HEK293 (cell line): Measurements from ENCODE around the gene PLEKHG4.

Source experiments
- ELK4 ChIP-seq: IDR thresholded peaks from 2 replicates; pipeline ENCODE4 v1.6.1; 2011; ENCODE audit warnings: mild to moderate bottlenecking, low read depth, low read length, borderline replicate concordance
- FEZF1 ChIP-seq: fragments of 450-650 bp; formaldehyde crosslinking; IDR thresholded peaks from 2 replicates; pipeline ENCODE4 v1.5.1; 2016; ENCODE audit warnings: missing biosample characterization, missing genetic modification characterization
- KLF1 ChIP-seq: fragments of 450-650 bp; formaldehyde crosslinking; IDR thresholded peaks from 2 replicates; pipeline ENCODE4 v1.5.1; 2016; ENCODE audit warnings: missing biosample characterization, missing genetic modification characterization
- KLF8 ChIP-seq: fragments of 450-650 bp; formaldehyde crosslinking; IDR thresholded peaks from 2 replicates; pipeline ENCODE4 v1.5.1; 2016; ENCODE audit warnings: missing biosample characterization, missing genetic modification characterization
- MEIS1 ChIP-seq: sonication (generic); formaldehyde crosslinking; IDR thresholded peaks from 2 replicates; pipeline ENCODE4 v1.8.1; 2022; ENCODE audit warnings: missing genetic modification reagents, mild to moderate bottlenecking, borderline replicate concordance
- MYNN ChIP-seq: fragments of 450-650 bp; formaldehyde crosslinking; IDR thresholded peaks from 2 replicates; pipeline ENCODE4 v1.5.1; 2016; ENCODE audit warnings: missing biosample characterization, missing genetic modification characterization, borderline replicate concordance
- MZF1 ChIP-seq: fragments of 450-650 bp; formaldehyde crosslinking; IDR thresholded peaks from 2 replicates; pipeline ENCODE4 v1.5.1; 2017; ENCODE audit warnings: missing biosample characterization, missing genetic modification characterization, borderline replicate concordance
- PRDM1 ChIP-seq: fragments of 450-650 bp; formaldehyde crosslinking; IDR thresholded peaks from 2 replicates; pipeline ENCODE4; 2016; ENCODE audit warnings: missing biosample characterization, missing genetic modification characterization
- SALL2 ChIP-seq: fragments of 450-650 bp; formaldehyde crosslinking; IDR thresholded peaks from 2 replicates; pipeline ENCODE4 v1.5.0; 2017; ENCODE audit warnings: missing biosample characterization, mild to moderate bottlenecking, missing genetic modification characterization, borderline replicate concordance
- SP2 ChIP-seq: fragments of 450-650 bp; formaldehyde crosslinking; IDR thresholded peaks from 2 replicates; pipeline ENCODE4 v1.5.1; 2016; ENCODE audit warnings: missing biosample characterization, missing genetic modification characterization
- ZNF10 ChIP-seq: fragments of 450-650 bp; formaldehyde crosslinking; IDR thresholded peaks from 2 replicates; pipeline ENCODE4 v1.5.1; 2017; ENCODE audit warnings: missing biosample characterization, missing genetic modification characterization
- ZNF121 ChIP-seq: fragments of 450-650 bp; formaldehyde crosslinking; IDR thresholded peaks from 2 replicates; pipeline ENCODE4 v1.5.1; 2016; ENCODE audit warnings: missing biosample characterization, missing genetic modification characterization
- ZNF140 ChIP-seq: fragments of 450-650 bp; formaldehyde crosslinking; IDR thresholded peaks from 2 replicates; pipeline ENCODE4 v1.5.1; 2016; ENCODE audit warnings: missing biosample characterization, missing genetic modification characterization
- ZNF174 ChIP-seq: fragments of 450-650 bp; formaldehyde crosslinking; IDR thresholded peaks from 2 replicates; pipeline ENCODE4 v1.5.0; 2017; ENCODE audit warnings: missing biosample characterization, mild to moderate bottlenecking, missing genetic modification characterization
- ZNF266 ChIP-seq: fragments of 450-650 bp; formaldehyde crosslinking; IDR thresholded peaks from 2 replicates; pipeline ENCODE4 v1.5.1; 2016; ENCODE audit warnings: missing biosample characterization, missing genetic modification characterization, low read depth
- ZNF335 ChIP-seq: fragments of 450-650 bp; formaldehyde crosslinking; conservative IDR thresholded peaks from 2 replicates; pipeline ENCODE4 v1.5.1; 2016; ENCODE audit warnings: missing biosample characterization, missing genetic modification characterization
- ZNF341 ChIP-seq: fragments of 450-650 bp; formaldehyde crosslinking; IDR thresholded peaks from 2 replicates; pipeline ENCODE4; 2016; ENCODE audit warnings: low read depth, missing biosample characterization, missing genetic modification characterization
- ZNF350 ChIP-seq: fragments of 450-650 bp; formaldehyde crosslinking; IDR thresholded peaks from 2 replicates; pipeline ENCODE4 v1.5.0; 2017; ENCODE audit warnings: missing biosample characterization, mild to moderate bottlenecking, missing genetic modification characterization
- ZNF366 ChIP-seq: fragments of 450-650 bp; formaldehyde crosslinking; conservative IDR thresholded peaks from 2 replicates; pipeline ENCODE4 v1.5.1; 2016; ENCODE audit warnings: missing biosample characterization, missing genetic modification characterization
- ZNF37A ChIP-seq: fragments of 450-650 bp; IDR thresholded peaks from 2 replicates; pipeline ENCODE4 v1.5.1; 2018; ENCODE audit warnings: missing biosample characterization, missing genetic modification characterization
- ZNF426 ChIP-seq: fragments of 450-650 bp; formaldehyde crosslinking; IDR thresholded peaks from 2 replicates; pipeline ENCODE4 v1.5.1; 2017; ENCODE audit warnings: missing biosample characterization, missing genetic modification characterization, mild to moderate bottlenecking, inconsistent platforms, moderate library complexity
- ZNF449 ChIP-seq: fragments of 450-650 bp; formaldehyde crosslinking; IDR thresholded peaks from 2 replicates; pipeline ENCODE4 v1.5.1; 2017; ENCODE audit warnings: missing biosample characterization, mild to moderate bottlenecking, missing genetic modification characterization, moderate library complexity
- ZNF518A ChIP-seq: fragments of 450-650 bp; formaldehyde crosslinking; conservative IDR thresholded peaks from 2 replicates; pipeline ENCODE4 v1.5.1; 2016; ENCODE audit warnings: low read depth, missing biosample characterization, missing genetic modification characterization
- ZNF544 ChIP-seq: fragments of 450-650 bp; formaldehyde crosslinking; IDR thresholded peaks from 2 replicates; pipeline ENCODE4 v1.5.0; 2017; ENCODE audit warnings: missing biosample characterization, missing genetic modification characterization
- ZNF596 ChIP-seq: fragments of 450-650 bp; IDR thresholded peaks from 2 replicates; pipeline ENCODE4 v1.5.0; 2018; ENCODE audit warnings: missing biosample characterization, mild to moderate bottlenecking, missing genetic modification characterization, moderate library complexity
- ZNF654 ChIP-seq: fragments of 450-650 bp; formaldehyde crosslinking; IDR thresholded peaks from 2 replicates; pipeline ENCODE4 v1.5.1; 2016; ENCODE audit warnings: low read depth, missing biosample characterization, missing genetic modification characterization
- ZNF692 ChIP-seq: fragments of 450-650 bp; formaldehyde crosslinking; IDR thresholded peaks from 2 replicates; pipeline ENCODE4 v1.5.1; 2016; ENCODE audit warnings: missing biosample characterization, missing genetic modification characterization
- ZNF704 ChIP-seq: fragments of 450-650 bp; formaldehyde crosslinking; IDR thresholded peaks from 2 replicates; pipeline ENCODE4 v1.5.1; 2016; ENCODE audit warnings: missing biosample characterization, missing genetic modification characterization
- ZNF768 ChIP-seq: fragments of 450-650 bp; formaldehyde crosslinking; IDR thresholded peaks from 2 replicates; pipeline ENCODE4 v1.5.1; 2018; ENCODE audit warnings: missing biosample characterization, mild to moderate bottlenecking, missing genetic modification characterization
- ZSCAN18 ChIP-seq: fragments of 450-650 bp; formaldehyde crosslinking; IDR thresholded peaks from 2 replicates; pipeline ENCODE4 v1.5.1; 2016; ENCODE audit warnings: missing biosample characterization, missing genetic modification characterization

PLEKHG4 gene

GRCh38 chr16:67278773-67279295, 498 bp upstream of the PLEKHG4 start (continued):
- TF ChIP-seq ZNF426 (tag by site-specific recombination) (no peak), ZNF140 (tag by site-specific recombination) (no peak), ZNF266 (no peak), KLF8 (tag by site-specific recombination) (peak; percentile 34; the same call in 1 of the 2 replicates), PRDM1 (tag by site-specific recombination) (no peak), ZSCAN18 (tag by site-specific recombination) (no peak), ZNF704 (tag by site-specific recombination) (no peak), ZNF449 (tag by site-specific recombination) (no peak), ZNF692 (tag by site-specific recombination) (peak; percentile 38; the same call in 1 of the 2 replicates), ZNF366 (tag by site-specific recombination) (no peak), ZNF174 (no peak), MZF1 (tag by site-specific recombination) (no peak), FEZF1 (tag by site-specific recombination) (no peak), MEIS1 (no peak), ZNF544 (tag by site-specific recombination) (no peak), ZNF654 (peak; percentile 31), ZNF37A (no peak), KLF1 (no peak), ELK4 (no peak), ZNF596 (tag by site-specific recombination) (no peak), ZNF518A (no peak), ZNF335 (0 out of 2 replicates have a peak, but pooled peaks have one; percentile 42), ZNF121 (tag by site-specific recombination) (no peak), MYNN (no peak), ZNF10 (tag by site-specific recombination) (no peak), SALL2 (tag by site-specific recombination) (no peak), ZNF341 (tag by site-specific recombination) (peak; percentile 69), ZNF350 (tag by site-specific recombination) (no peak), SP2 (tag by site-specific recombination) (0 out of 2 replicates have a peak, but pooled peaks have one; percentile 9), ZNF768 (tag by site-specific recombination) (no peak)
